SH-SY5Y (cell line): ENCODE data around the gene CCDC159.

Experiments used
- GATA2 ChIP-seq: IDR thresholded peaks from 2 replicates; pipeline ENCODE4 v1.6.1; 2011; ENCODE audit warnings: mild to moderate bottlenecking, low read depth, low read length
- GATA3 ChIP-seq: IDR thresholded peaks from 2 replicates; pipeline ENCODE4 v1.6.1; 2011; ENCODE audit warnings: low read depth, mild to moderate bottlenecking, low read length, moderate library complexity

GRCh38 chr19:11379857-11380350 lies 33.6 kb downstream of the CCDC159 start:
- TF ChIP-seq GATA2, result no peak
- no peak for TF ChIP-seq GATA3
